CD4-positive, CD25-positive, alpha-beta regulatory T cell (primary cell): ENCODE results near the gene RPS6KL1. TPM values are rescaled to one million over a fixed set of nuclear protein-coding genes. Genes with fewer than 3 reads are reported as not detected.
A peak's percentile ranks its signal among the peaks of the same experiment; 100 is the strongest.

Experiments used
- ATAC-seq, 2 donors: fragments of 150-1000 bp; cut with Tn5 transposase; one replicate each; pipeline ENCODE4 v1.10.0; 2021; ENCODE audit warnings: low read depth in 2 of 2, moderate number of reproducible peaks in 2 of 2, moderate library complexity in 1 of 2
- DNase-seq, 3 donors: peaks; one replicate each; pipeline versions ENCODE4 v3.0.0 to v3.0.0-alpha.2; 2012 to 2022; ENCODE audit warnings: mixed read lengths in 1 of 3
- H3K27ac ChIP-seq: one replicate; pipeline ENCODE4 v1.7.0; 2013; ENCODE audit warnings: mild to moderate bottlenecking, low read length; ENCODE audit not compliant: insufficient read depth, poor library complexity, severe bottlenecking
- H3K27me3 ChIP-seq: one replicate; pipeline ENCODE4 v1.7.0; 2013; ENCODE audit warnings: low read length; ENCODE audit not compliant: control insufficient read depth, insufficient read depth
- H3K36me3 ChIP-seq: one replicate; pipeline ENCODE4 v1.7.0; 2013; ENCODE audit warnings: mild to moderate bottlenecking, low read length, moderate library complexity; ENCODE audit not compliant: control insufficient read depth, insufficient read depth
- H3K4me1 ChIP-seq: 2 replicates; pipeline ENCODE4 v1.7.0; 2013; ENCODE audit warnings: mild to moderate bottlenecking, low read length; ENCODE audit not compliant: insufficient read depth, control insufficient read depth, poor library complexity, severe bottlenecking
- H3K4me3 ChIP-seq: one replicate; pipeline ENCODE4 v1.7.0; 2013; ENCODE audit warnings: low read depth, mild to moderate bottlenecking, low read length, moderate library complexity
- H3K9me3 ChIP-seq, 2 experiments: 1 replicate in 1 of 2; 2 replicates in 1 of 2; pipeline ENCODE4 v1.7.0; 2013; ENCODE audit warnings: low read length in 2 of 2, mild to moderate bottlenecking in 1 of 2, moderate library complexity in 1 of 2; ENCODE audit not compliant: control insufficient read depth in 2 of 2
- H3K27ac Mint-ChIP-seq, 3 donors: one replicate each; pipeline ENCODE4 v1.8.0; 2020 to 2022; ENCODE audit warnings: mild to moderate bottlenecking in 3 of 3, mixed read lengths in 3 of 3, moderate library complexity in 2 of 3
- H3K27me3 Mint-ChIP-seq: one replicate; pipeline ENCODE4 v1.8.0; 2022; ENCODE audit warnings: mild to moderate bottlenecking, mixed read lengths
- H3K36me3 Mint-ChIP-seq: one replicate; pipeline ENCODE4 v1.8.0; 2020; ENCODE audit warnings: mixed read lengths
- H3K4me1 Mint-ChIP-seq, 4 donors: one replicate each; pipeline ENCODE4 v1.8.0; 2020 to 2022; ENCODE audit warnings: mixed read lengths in 4 of 4, mild to moderate bottlenecking in 1 of 4
- H3K4me3 Mint-ChIP-seq, 4 donors: one replicate each; pipeline ENCODE4 v1.8.0; 2020 to 2022; ENCODE audit warnings: mild to moderate bottlenecking in 4 of 4, mixed read lengths in 4 of 4, moderate library complexity in 3 of 4
- H3K9me3 Mint-ChIP-seq, 7 donors: one replicate each; pipeline ENCODE4 v1.8.0; 2020 to 2022; ENCODE audit warnings: mixed read lengths in 7 of 7, mild to moderate bottlenecking in 3 of 7, moderate library complexity in 2 of 7
- polyA plus RNA-seq, 4 donors: library from polyadenylated mRNA; unstranded; fragments of 300-500 nt; fragmentation: Illumina TruSeq; gene quantifications; one replicate each; pipeline ENCODE4 v1.2.3, GENCODE V29; 2021
- total RNA-seq: library from RNA; stranded (reverse); gene quantifications from one replicate; pipeline ENCODE4 v1.2.3, GENCODE V29; 2022

RPS6KL1 gene
- total and polyA plus RNA-seq, 5 donors from 2014 or later: 0.27 to 4.5 (median 2.2) TPM

DNA sequence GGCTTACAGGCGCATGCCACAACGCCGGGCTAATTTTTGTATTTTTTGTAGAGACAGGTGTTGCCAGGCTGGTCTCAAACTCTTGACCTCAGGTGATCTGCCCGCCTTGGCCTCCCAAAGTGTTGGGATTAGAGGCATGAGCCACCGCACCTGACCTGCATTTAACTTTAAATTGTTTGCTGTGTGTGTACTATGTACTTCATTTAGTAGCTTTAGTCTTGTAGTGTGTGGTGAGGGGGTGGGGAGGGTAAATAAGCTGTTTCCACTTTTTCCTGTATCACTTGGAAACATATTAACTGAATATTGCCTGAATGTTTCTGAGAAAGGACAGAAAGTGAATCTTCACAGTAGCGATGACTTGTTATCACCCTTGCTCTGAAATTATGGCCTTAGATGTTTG lies 32.8 kb downstream of the RPS6KL1 start:
- H3K27ac ChIP-seq: no peak overlapping the region
- H3K36me3 ChIP-seq: peaks cover 83% of the 10 kb centered on the region
- H3K4me1 ChIP-seq: peaks cover 14% of the 10 kb centered on the region
- no peaks in the 10 kb centered on the region for H3K27me3 ChIP-seq
- Mint-ChIP-seq H3K27ac (peak overlapping the region in 1 of 3 donors; percentile 56), H3K4me3 (no peak overlapping the region), H3K9me3 (no peaks in the 10 kb centered on the region), H3K4me1 (peaks cover 22 to 35% (median 27%) of the 10 kb centered on the region in 4 donors), H3K27me3 (no peaks in the 10 kb centered on the region), H3K36me3 (peaks cover 48% of the 10 kb centered on the region)
- DNase-seq: no peak
- ATAC-seq: no peak
- H3K4me3 ChIP-seq: no peak overlapping the region
- no peaks in the 10 kb centered on the region for H3K9me3 ChIP-seq

DNA sequence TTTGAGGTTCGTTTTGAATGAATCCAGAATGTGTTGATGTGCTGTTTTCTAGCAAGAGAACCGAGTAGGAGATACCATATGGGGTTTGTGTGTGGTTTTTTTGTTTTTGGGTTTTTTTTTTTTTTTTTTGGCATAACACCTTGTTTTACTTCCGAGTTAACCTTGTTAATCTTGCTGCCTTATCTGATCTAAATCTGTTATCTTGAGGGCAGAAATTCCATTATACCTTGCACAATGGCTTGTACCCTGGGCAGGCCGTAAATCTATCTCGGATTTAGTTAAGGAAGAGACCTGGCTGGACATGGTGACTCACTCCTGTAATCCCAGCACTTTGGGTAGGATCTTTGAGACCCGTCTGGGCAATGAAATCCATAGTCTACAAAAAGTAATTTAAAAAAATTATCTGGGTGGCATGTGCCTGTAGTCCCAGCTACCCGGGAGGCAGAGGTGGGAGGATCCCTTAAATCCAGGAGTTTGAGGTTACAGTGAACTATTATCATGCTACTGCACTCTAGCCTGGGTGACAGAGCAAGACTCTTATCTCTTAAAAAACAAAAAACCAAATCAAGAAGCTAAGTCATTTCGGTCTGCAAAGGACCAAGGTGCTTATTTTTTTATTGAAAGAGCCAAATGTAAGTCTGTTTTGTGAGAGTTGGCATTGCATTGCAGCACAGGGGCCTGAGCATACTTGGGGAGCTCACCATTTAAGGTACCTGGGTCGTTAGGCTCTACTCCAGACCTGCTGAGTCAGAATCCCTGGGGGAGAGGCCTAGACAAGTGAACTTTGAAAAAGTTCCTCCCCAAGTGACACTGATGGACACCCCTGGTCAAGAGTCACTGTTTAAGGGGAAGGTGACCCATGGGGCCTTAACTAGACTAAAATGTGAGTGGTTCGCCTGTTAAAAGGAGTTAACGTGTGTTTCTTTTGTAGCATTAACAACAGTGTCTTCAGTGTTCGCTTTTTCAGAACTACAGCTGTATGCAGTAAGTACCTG lies 34.6 kb downstream of the RPS6KL1 start:
- no peaks in the 10 kb centered on the region for H3K27me3 Mint-ChIP-seq
- H3K9me3 ChIP-seq: no peaks in the 10 kb centered on the region
- no peaks in the 10 kb centered on the region for H3K27me3 ChIP-seq
- H3K4me1 ChIP-seq: peaks cover 32% of the 10 kb centered on the region
- no peaks in the 10 kb centered on the region for H3K9me3 Mint-ChIP-seq
- ATAC-seq (no peak), DNase-seq (no peak)
- H3K4me3 Mint-ChIP-seq: peak overlapping the region in 1 of 4 donors; percentile 10
- peak overlapping the region; percentile 16 for H3K4me3 ChIP-seq
- H3K4me1 Mint-ChIP-seq: peaks cover 22 to 49% (median 43%) of the 10 kb centered on the region in 4 donors
- H3K36me3 ChIP-seq: peaks cover 67% of the 10 kb centered on the region
- H3K27ac Mint-ChIP-seq: peak overlapping the region; percentile 56 to 74 (median 74)
- H3K27ac ChIP-seq: no peak overlapping the region
- H3K36me3 Mint-ChIP-seq: peaks cover 36% of the 10 kb centered on the region

DNA sequence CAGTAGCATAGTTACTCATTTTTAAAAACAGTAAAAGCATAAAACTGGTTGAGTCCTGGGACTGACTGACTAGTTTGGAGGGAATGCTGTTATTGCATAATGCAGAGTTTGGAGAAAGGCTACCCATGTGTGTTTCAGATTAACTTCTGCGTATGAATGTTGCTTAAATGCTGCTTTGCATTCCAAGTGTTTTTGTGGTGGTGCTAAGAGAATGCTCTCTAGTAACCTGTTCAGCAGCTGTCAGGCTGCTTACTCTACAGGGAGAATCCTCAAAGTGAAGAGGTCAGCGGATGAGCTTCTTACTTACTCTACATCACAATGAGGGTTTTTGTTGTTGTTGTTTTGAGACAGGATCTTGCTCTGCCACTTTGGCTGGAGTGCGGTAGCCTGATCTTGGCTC lies 37.1 kb downstream of the RPS6KL1 start:
- ATAC-seq: no peak
- Mint-ChIP-seq H3K4me3 (peak overlapping the region in 3 of 4 donors; percentile 4 to 62 (median 14)), H3K4me1 (peaks cover 25 to 66% (median 57%) of the 10 kb centered on the region in 4 donors), H3K36me3 (peaks cover 21% of the 10 kb centered on the region), H3K27ac (peak overlapping the region; percentile 78 to 100 (median 84)), H3K27me3 (no peaks in the 10 kb centered on the region), H3K9me3 (no peaks in the 10 kb centered on the region)
- Histone ChIP-seq H3K4me1 (peaks cover 47% of the 10 kb centered on the region), H3K4me3 (no peak overlapping the region), H3K36me3 (peaks cover 43% of the 10 kb centered on the region), H3K27ac (peak overlapping the region; percentile 10), H3K27me3 (no peaks in the 10 kb centered on the region), H3K9me3 (no peaks in the 10 kb centered on the region)
- no peak for DNase-seq

DNA sequence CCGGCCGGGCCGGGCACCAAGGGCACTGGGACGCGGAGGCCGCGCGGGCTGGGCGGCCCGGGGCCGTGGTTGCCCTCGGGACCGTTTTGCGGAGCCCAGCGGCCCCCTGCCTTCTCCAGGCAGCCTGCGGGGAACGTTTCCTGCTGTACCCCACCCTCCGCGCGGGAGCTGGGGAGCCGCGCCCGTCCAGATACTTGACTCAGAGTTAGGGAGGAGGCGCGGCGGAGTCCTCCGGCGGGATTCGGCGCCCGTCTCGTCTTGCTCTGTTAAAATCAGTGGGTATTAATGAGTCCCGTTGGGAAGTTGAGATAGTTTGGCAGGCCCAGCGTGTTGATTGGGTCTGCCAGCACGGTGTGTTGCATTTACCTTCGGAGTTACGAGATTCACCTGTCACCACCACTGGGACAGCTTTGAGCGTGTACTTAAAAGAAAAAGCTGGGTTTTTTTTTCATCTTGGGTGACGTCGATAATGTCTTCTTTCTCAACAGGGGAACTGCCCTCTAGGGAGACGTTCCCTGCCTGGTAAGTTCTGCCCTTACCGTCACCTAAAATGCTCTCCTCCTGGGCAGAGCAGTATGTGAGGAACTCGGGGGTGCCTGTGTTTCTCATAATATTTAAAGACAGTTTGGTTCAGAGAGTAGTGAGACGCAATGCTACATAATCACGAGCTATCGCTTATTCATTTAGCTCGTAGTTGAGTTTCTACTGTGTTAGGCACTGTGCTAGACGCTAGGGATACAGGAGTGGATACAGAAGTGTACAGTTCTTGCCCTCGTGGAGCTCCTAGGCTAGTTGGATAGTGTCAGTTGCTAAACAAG lies 40.7 kb downstream of the RPS6KL1 start:
- peak overlapping the region; percentile 93 for H3K4me3 ChIP-seq

DNA sequence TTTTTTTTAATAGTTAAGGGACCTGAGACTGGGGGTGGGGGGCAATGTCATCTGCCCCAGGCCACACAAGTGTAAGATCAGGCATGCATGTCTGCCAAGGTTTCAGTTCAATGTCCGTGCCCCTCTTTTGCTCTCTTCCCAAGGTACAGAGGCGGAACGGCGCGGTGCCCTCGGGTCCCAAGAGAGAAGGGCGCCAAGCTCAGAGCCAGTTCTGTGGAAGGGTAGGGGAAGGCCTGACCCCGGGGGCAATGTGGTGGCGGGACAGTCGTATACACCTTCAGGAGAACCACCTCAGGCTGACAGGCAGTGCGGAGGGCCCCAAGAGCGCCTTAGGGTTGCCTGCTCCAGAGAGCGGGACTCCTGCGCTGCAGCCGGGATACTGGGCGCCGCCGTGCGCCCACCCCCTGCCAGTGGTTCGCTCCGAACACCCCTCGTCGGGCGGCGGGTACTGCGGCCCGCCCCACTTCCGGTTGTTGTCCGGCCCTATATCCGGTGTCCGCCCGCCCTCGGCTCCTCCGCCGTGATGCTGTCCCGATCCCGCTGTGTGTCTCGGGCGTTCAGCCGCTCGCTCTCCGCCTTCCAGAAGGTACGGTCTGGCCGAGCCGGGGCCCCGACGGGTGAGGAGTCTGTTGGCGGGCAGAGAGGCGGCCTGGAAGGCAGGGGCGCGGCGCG lies 41.5 kb downstream of the RPS6KL1 start, which contains the start of gene DLST:
TSS of gene DLST (plus strand) at position 486 of the 672 bp plus-strand sequence. CDS start at position 524, 38 bp downstream.
- no peaks in the 10 kb centered on the region for H3K9me3 ChIP-seq
- ATAC-seq (peak; percentile 89 to 94), DNase-seq (peak; percentile 78 to 92 (median 85))
- no peaks in the 10 kb centered on the region for H3K27me3 ChIP-seq
- H3K4me1 ChIP-seq: peaks cover 42% of the 10 kb centered on the region
- H3K4me1 Mint-ChIP-seq: peaks cover 14 to 64% (median 50%) of the 10 kb centered on the region in 4 donors
- peak within 1 kb of the TSS; percentile 94 to 100 (median 99) for H3K27ac Mint-ChIP-seq
- peak within 1 kb of the TSS; percentile 95 to 100 (median 98) for H3K4me3 Mint-ChIP-seq
- peaks cover 8% of the 10 kb centered on the region for H3K36me3 Mint-ChIP-seq
- H3K27me3 Mint-ChIP-seq: no peaks in the 10 kb centered on the region
- H3K27ac ChIP-seq: peak within 1 kb of the TSS; percentile 84
- peak within 1 kb of the TSS; percentile 93 for H3K4me3 ChIP-seq
- peaks cover 10% of the 10 kb centered on the region for H3K36me3 ChIP-seq
- H3K9me3 Mint-ChIP-seq: no peaks in the 10 kb centered on the region

More for the DNA sequence above, 40.7 kb downstream of the RPS6KL1 start:
- Mint-ChIP-seq H3K36me3 (peaks cover 8% of the 10 kb centered on the region), H3K9me3 (no peaks in the 10 kb centered on the region), H3K4me3 (peak overlapping the region; percentile 95 to 100 (median 98)), H3K4me1 (peaks cover 14 to 65% (median 50%) of the 10 kb centered on the region in 4 donors), H3K27me3 (no peaks in the 10 kb centered on the region), H3K27ac (peak overlapping the region; percentile 94 to 100 (median 99))
- peak; percentile 43 to 49 for ATAC-seq
- no peaks in the 10 kb centered on the region for H3K27me3 ChIP-seq
- H3K9me3 ChIP-seq: no peaks in the 10 kb centered on the region
- peak overlapping the region; percentile 84 for H3K27ac ChIP-seq
- peaks cover 42% of the 10 kb centered on the region for H3K4me1 ChIP-seq
- peak; percentile 35 to 73 (median 70) for DNase-seq
- H3K36me3 ChIP-seq: peaks cover 17% of the 10 kb centered on the region

DNA sequence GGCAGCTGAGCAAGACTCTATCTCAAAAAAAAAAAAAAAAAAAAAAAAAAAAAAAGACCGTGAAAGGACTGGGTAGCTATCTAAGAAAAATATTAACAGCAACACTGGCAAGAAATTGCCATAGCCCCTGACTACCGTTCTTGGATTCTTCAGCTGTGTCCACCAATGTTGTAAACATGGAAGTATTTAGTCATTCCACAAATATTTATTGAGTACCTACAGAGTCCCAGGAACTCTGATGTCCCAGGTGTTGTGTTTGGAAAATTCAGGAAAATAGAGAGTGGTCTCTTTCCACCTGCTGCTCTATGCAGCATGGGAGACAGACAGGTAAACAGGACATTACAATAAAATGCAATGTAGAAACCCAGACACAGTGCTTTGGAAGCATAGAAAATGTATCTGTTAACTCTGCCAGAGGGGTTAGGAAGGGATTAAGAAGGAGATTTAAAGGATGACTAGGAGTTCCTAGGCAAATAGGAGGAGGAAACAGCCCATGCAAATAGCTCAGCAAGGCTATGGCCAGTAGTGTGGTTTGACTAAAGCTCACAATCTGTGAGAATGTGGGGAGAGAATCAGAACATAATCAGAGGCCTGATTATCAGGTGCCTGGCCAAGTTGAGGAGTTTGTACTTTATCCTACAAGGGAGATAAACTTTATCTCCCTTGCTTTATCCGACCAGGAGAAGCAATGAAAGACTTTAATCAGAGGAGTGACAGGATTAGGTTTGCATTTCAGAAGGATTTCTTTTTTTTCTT lies 43.5 kb downstream of the RPS6KL1 start:
- no peaks in the 10 kb centered on the region for H3K27me3 ChIP-seq
- H3K36me3 ChIP-seq: no peaks in the 10 kb centered on the region
- H3K27ac ChIP-seq: no peak overlapping the region
- H3K27ac Mint-ChIP-seq: peak overlapping the region; percentile 77 to 100 (median 94)
- H3K4me3 ChIP-seq: no peak overlapping the region
- H3K4me3 Mint-ChIP-seq: peak overlapping the region; percentile 42 to 95 (median 64)
- peaks cover 5 to 59% (median 44%) of the 10 kb centered on the region in 4 donors for H3K4me1 Mint-ChIP-seq
- no peak for ATAC-seq
- no peaks in the 10 kb centered on the region for H3K9me3 Mint-ChIP-seq
- DNase-seq: no peak
- H3K4me1 ChIP-seq: peaks cover 33% of the 10 kb centered on the region
- no peaks in the 10 kb centered on the region for H3K9me3 ChIP-seq
- H3K27me3 Mint-ChIP-seq: no peaks in the 10 kb centered on the region
- no peaks in the 10 kb centered on the region for H3K36me3 Mint-ChIP-seq
